GM12801 (cell line): ENCODE measurements around the gene ART5.

Source experiments
- TF ChIP-seq, protein P1 (sequence below): IDR thresholded peaks from one replicate; pipeline ENCODE4 v1.5.1; 2011; ENCODE audit warnings: control low read depth; ENCODE audit not compliant: insufficient read length; ENCODE audit errors: extremely low read depth

The ART5 gene

GRCh38 chr11:3641701-3642070 is at the start of gene ART5:
TSS of gene ART5 (minus strand) at chr11:3641992. CDS start at chr11:3641862, 130 bp downstream.
- TF ChIP-seq, protein P1, sequence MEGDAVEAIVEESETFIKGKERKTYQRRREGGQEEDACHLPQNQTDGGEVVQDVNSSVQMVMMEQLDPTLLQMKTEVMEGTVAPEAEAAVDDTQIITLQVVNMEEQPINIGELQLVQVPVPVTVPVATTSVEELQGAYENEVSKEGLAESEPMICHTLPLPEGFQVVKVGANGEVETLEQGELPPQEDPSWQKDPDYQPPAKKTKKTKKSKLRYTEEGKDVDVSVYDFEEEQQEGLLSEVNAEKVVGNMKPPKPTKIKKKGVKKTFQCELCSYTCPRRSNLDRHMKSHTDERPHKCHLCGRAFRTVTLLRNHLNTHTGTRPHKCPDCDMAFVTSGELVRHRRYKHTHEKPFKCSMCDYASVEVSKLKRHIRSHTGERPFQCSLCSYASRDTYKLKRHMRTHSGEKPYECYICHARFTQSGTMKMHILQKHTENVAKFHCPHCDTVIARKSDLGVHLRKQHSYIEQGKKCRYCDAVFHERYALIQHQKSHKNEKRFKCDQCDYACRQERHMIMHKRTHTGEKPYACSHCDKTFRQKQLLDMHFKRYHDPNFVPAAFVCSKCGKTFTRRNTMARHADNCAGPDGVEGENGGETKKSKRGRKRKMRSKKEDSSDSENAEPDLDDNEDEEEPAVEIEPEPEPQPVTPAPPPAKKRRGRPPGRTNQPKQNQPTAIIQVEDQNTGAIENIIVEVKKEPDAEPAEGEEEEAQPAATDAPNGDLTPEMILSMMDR: no peak

- TF ChIP-seq, protein P1: no peak
Observed at GRCh38 chr11:3686751-3687150, 45.0 kb upstream of the ART5 start.

GRCh38 chr11:3685923-3686322 is 44.1 kb upstream of the ART5 start:
- TF ChIP-seq, protein P1: no peak

DNA sequence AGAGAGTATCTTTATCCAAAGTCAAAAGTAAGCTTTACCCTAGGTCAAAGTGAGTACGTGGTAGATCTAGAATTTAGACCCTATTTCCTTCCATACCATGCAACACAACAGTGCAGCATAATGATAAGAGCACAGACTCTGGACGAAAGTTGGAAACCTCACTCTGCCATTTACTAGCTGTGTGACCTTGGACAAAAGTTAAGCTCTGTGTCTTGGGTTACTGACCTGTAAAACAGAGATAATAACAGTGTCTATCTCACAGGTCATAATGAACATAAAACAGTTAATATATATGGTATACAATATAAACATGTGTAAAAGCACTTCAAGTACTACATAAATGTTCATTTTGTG is 43.0 kb upstream of the ART5 start:
- TF ChIP-seq, protein P1: no peak

GRCh38 chr11:3684129-3684818 is 42.5 kb upstream of the ART5 start:
- TF ChIP-seq, protein P1: no peak

- TF ChIP-seq, protein P1: no peak
Observed at GRCh38 chr11:3683039-3683438, 41.2 kb upstream of the ART5 start.

GRCh38 chr11:3679077-3679476 is 37.3 kb upstream of the ART5 start:
- TF ChIP-seq, protein P1: no peak
